ENCODE data around the gene NOTCH4. TPM values are rescaled to one million over a fixed set of nuclear protein-coding genes. Genes with fewer than 3 reads are reported as not detected.
A peak's percentile ranks its signal among the peaks of the same experiment; 100 is the strongest.

The NOTCH4 gene
- total RNA-seq, 1 experiment from 2014 or later, result 2.3 TPM

DNA sequence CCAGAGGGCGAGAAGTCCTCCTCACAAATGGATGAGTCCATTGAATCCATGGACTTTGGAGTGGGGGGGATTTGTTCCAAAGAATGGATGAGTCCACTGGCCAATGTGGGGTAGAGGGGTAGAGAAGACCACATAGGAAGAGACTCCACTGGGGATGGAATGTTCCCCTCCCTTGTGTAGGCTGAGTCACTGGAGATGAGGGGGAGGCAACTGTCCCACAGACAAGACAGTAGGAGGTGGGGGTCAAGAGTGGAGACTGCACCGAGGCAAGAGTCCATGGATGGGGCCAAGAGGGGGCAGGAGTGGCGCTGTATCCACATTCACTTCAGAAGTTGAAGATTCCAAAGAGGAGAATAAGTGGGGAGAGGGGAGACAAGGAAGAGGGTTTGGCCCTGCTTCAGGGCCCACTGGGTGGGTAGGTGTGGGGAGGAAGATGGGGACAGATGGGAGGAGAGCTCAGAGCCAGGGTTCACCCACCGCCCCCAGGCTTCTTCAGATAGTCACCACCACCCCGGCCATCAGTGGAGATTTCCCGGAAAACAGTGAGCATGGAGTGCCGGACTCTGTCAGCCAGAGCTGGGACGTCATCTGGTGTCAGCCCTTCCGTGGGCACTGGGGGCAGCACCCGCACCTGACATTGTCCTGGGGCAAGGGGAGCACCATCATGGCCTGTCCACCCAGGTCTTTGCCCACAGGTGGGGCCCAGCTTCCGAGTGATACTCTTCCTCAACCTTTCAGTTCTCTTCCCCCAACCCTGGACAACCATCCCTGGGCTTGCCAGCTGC, 54.9 kb downstream of the NOTCH4 start:
- H2AK5ac ChIP-seq (ENCODE audit: insufficient read length, low read length), result no peak overlapping the region
- no peak for DNase-seq
- Mint-ChIP-seq H3K36me3 (ENCODE audit: insufficient read depth in 1 of 3, low read depth in 3 of 3) (peaks cover 40 to 72% (median 58%) of the 10 kb centered on the region in 3 experiments), H3K4me1 (peaks cover 17 to 30% of the 10 kb centered on the region in 2 experiments), H3K27ac (peak overlapping the region; percentile 14 to 57 (median 57); a peak in 3 of 7 replicates), H3K4me3 (no peak overlapping the region; a peak in 1 of 5 replicates), H3K27me3 (ENCODE audit: low read depth) (no peaks in the 10 kb centered on the region; the same call in 1 of the 2 replicates), H3K9me3 (no peaks in the 10 kb centered on the region)
- H4K20me1 ChIP-seq (ENCODE audit: control insufficient read depth, insufficient read depth, insufficient read length), result peaks cover 2% of the 10 kb centered on the region
- H3K56ac ChIP-seq (ENCODE audit: insufficient read length, low read depth, low read length), result no peak overlapping the region
- no peaks in the 10 kb centered on the region for H3K9me3 ChIP-seq (ENCODE audit: control insufficient read depth, low read depth, low read length)
- no peak overlapping the region for H2BK12ac ChIP-seq (ENCODE audit: insufficient read length, low read depth, low read length)
- no peak overlapping the region for H3T11ph ChIP-seq (ENCODE audit: low read length)
- no peak overlapping the region for H2BK20ac ChIP-seq (ENCODE audit: low read depth, low read length, poor library complexity, severe bottlenecking)
- TF ChIP-seq, protein P1, sequence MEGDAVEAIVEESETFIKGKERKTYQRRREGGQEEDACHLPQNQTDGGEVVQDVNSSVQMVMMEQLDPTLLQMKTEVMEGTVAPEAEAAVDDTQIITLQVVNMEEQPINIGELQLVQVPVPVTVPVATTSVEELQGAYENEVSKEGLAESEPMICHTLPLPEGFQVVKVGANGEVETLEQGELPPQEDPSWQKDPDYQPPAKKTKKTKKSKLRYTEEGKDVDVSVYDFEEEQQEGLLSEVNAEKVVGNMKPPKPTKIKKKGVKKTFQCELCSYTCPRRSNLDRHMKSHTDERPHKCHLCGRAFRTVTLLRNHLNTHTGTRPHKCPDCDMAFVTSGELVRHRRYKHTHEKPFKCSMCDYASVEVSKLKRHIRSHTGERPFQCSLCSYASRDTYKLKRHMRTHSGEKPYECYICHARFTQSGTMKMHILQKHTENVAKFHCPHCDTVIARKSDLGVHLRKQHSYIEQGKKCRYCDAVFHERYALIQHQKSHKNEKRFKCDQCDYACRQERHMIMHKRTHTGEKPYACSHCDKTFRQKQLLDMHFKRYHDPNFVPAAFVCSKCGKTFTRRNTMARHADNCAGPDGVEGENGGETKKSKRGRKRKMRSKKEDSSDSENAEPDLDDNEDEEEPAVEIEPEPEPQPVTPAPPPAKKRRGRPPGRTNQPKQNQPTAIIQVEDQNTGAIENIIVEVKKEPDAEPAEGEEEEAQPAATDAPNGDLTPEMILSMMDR (conservative IDR thresholded peaks at IDR 0.05), result peak; percentile 18; the same call in 1 of the 3 replicates
- H3K23ac ChIP-seq (ENCODE audit: insufficient read length, low read depth, low read length), result no peak overlapping the region
- H2BK15ac ChIP-seq (ENCODE audit: low read depth, low read length), result no peak overlapping the region
- H3K27me3 ChIP-seq (ENCODE audit: insufficient read depth, low read length), result no peaks in the 10 kb centered on the region
- H3K79me2 ChIP-seq (ENCODE audit: insufficient read depth, low read length), result peaks cover 2% of the 10 kb centered on the region; the same call in 1 of the 2 replicates
- no peak overlapping the region for H4K8ac ChIP-seq (replicated peaks; ENCODE audit: insufficient read length, low read depth, low read length)
- no peak overlapping the region for H3K27ac ChIP-seq (ENCODE audit: insufficient read length, low read depth, low read length)
- no peak overlapping the region for H2BK120ac ChIP-seq (ENCODE audit: low read depth, low read length, poor library complexity, severe bottlenecking)
- H3K9ac ChIP-seq (ENCODE audit: extremely low read depth, insufficient read length, low read length), result no peak overlapping the region
- H3K4me2 ChIP-seq (ENCODE audit: insufficient read depth, insufficient read length, low read length), result no peak overlapping the region
- no peak overlapping the region for H3K18ac ChIP-seq (ENCODE audit: insufficient read length, low read depth, low read length)
- no peak overlapping the region for H2BK5ac ChIP-seq (ENCODE audit: insufficient read length, low read length)
- no peak overlapping the region for H4K91ac ChIP-seq (ENCODE audit: insufficient read length, low read depth, low read length)
- no peaks in the 10 kb centered on the region for H3K79me1 ChIP-seq (ENCODE audit: insufficient read depth, low read depth, low read length, poor library complexity, severe bottlenecking)
- no peak overlapping the region for H3K14ac ChIP-seq (ENCODE audit: insufficient read depth, low read length)
- H3K23me2 ChIP-seq (ENCODE audit: insufficient read length, low read depth, low read length, poor library complexity, severe bottlenecking), result no peaks in the 10 kb centered on the region
- no peak overlapping the region for H4K5ac ChIP-seq (ENCODE audit: insufficient read length, low read depth, low read length)
- no peak overlapping the region for H2AFZ ChIP-seq (ENCODE audit: low read length)
- H3K4ac ChIP-seq (ENCODE audit: low read depth, low read length), result no peak overlapping the region
- no CpG with 5 or more reads among the region's 11 CpGs for WGBS (ENCODE audit: extremely low coverage, insufficient read length, low lambda C conversion rate)
- H3K4me1 ChIP-seq (ENCODE audit: insufficient read depth, low read length), result peaks cover 2% of the 10 kb centered on the region

Data from H9 (cell line).